Activated CD4-positive, alpha-beta T cell treated with anti-CD3 and anti-CD28 coated beads, Interleukin-2, amount 10 ng/mL, durations not matched to agents 7 days and 5 days (primary cell): ENCODE data around the gene DENND1A. TPM values are rescaled to one million over a fixed set of nuclear protein-coding genes. Genes with fewer than 3 reads are reported as not detected.

Experiments used
- CTCF ChIA-PET: fragments of 350-600 bp; sonication (Branson Sonifier 250); formaldehyde crosslinking; loops from one replicate; lab custom pipeline; 2021; ENCODE audit warnings: antibody characterized with exemption; lab: Charles Lee
- POLR2A ChIA-PET: fragments of 350-600 bp; sonication (Branson Sonifier 250); formaldehyde crosslinking; loops from one replicate; lab custom pipeline; 2021; ENCODE audit warnings: antibody characterized with exemption; lab: Charles Lee
- DNase-seq: peaks from one replicate; pipeline ENCODE4 v3.0.0-alpha.2; 2020
- H3K27ac Mint-ChIP-seq: one replicate; pipeline ENCODE4 v1.8.0; 2021; ENCODE audit warnings: mild to moderate bottlenecking, moderate library complexity, mixed read lengths
- H3K27me3 Mint-ChIP-seq: one replicate; pipeline ENCODE4 v1.8.0; 2021; ENCODE audit warnings: mixed read lengths
- H3K36me3 Mint-ChIP-seq: one replicate; pipeline ENCODE4 v1.8.0; 2021; ENCODE audit warnings: low read depth, mixed read lengths
- H3K4me1 Mint-ChIP-seq: one replicate; pipeline ENCODE4 v1.8.0; 2021; ENCODE audit warnings: mixed read lengths
- H3K4me3 Mint-ChIP-seq: one replicate; pipeline ENCODE4 v1.8.0; 2021; ENCODE audit warnings: mild to moderate bottlenecking, moderate library complexity, mixed read lengths
- H3K9me3 Mint-ChIP-seq: one replicate; pipeline ENCODE4 v1.8.0; 2021; ENCODE audit warnings: mixed read lengths
- total RNA-seq, 2 experiments: library from RNA; stranded (reverse); gene quantifications; one replicate each; pipeline ENCODE4 v1.2.3, GENCODE V29; 2021

DENND1A gene
- total RNA-seq, 2 experiments from 2014 or later = 15.5 to 21.2 TPM

DNA sequence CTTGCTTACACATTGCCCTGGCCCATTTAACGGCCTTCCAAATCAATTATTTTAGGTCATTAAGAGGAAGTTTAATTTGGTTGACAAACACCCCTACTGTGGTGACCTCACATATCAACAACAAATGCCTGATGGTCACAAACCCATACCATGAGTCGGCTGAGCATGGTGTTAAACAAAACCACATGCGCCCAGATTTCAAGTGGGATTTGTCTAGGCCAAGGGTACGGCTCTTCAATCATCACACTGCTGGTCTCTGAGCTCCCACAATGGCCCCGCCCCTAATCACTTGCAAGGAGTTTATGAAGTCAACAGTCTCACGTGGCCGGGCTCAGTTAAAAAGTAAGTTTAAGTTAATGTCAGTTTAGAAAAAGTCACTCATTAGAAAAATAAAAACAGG is 330.1 kb downstream of the DENND1A start:
- no peaks in the 10 kb centered on the region for H3K27me3 Mint-ChIP-seq
- DNase-seq = no peak
- ChIA-PET CTCF (no interaction called here), POLR2A (interaction anchor here (0.6 kb wide), 1 partner anchor 19 kb away, joined by 4 read pairs; no protein-coding TSS in a partner anchor)
- H3K27ac Mint-ChIP-seq = no peak overlapping the region
- H3K4me3 Mint-ChIP-seq = no peak overlapping the region
- no peaks in the 10 kb centered on the region for H3K9me3 Mint-ChIP-seq
- H3K36me3 Mint-ChIP-seq = no peaks in the 10 kb centered on the region
- H3K4me1 Mint-ChIP-seq = no peaks in the 10 kb centered on the region

DNA sequence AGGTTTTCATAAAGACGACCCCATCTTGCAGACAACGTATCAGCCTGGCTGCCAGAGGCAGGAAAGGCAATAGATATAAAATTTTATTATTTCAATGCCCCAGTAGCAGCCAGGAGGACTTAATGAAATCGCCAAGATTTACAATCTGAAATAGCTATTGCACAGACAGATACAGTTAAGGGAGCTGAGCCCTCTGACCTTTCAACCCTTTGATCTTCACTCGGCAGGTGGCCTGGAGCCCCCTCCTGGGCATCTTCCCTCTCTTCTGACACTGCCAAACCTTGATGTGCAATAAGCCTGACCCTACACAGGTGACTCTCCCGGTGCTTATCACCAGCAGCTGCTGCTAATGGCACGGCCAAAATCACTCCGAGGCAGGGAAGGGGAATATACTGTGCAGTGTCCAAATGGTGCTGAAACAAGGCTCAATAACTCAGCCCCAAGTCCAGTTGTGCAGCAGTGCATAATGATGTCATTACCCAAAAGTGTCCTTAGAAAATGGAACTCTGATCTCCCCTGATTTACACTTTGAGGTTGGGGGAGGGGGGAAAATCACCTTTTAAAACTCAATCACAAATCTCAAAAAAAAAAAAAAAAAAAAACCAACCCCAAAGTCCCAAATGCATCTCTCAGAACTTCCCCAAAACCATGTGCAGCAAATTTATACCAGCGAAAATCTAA is 331.9 kb downstream of the DENND1A start:
- no peak for DNase-seq
- Mint-ChIP-seq H3K9me3 (no peaks in the 10 kb centered on the region), H3K4me3 (no peak overlapping the region), H3K4me1 (no peaks in the 10 kb centered on the region), H3K36me3 (peaks cover 1% of the 10 kb centered on the region), H3K27ac (no peak overlapping the region), H3K27me3 (no peaks in the 10 kb centered on the region)
- ChIA-PET CTCF (interaction anchor here (0.8 to 1.2 kb wide), 2 partner anchors 13 to 440 kb away, joined by 3 to 4 read pairs; no protein-coding TSS in a partner anchor), POLR2A (no interaction called here)

DNA sequence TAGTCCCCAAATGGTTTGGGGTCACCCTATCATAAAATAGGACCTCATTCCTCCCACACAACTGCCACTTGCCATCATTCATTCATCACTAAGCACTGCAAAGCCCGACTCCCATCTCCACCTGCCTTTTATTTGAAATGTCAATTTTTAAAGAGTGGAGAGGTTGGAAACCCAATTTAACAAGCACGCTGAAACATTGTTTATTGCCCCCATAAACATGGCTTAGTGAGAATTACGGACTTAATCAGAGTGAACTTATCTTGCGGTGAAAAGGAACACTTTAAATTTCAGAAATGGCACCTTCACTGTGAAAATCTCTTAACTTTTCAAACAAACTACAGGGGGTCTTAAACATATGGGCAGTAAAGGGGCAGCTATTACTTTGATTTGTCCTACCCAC is 332.9 kb downstream of the DENND1A start:
- Mint-ChIP-seq H3K4me3 (no peak overlapping the region), H3K9me3 (no peaks in the 10 kb centered on the region), H3K4me1 (no peaks in the 10 kb centered on the region), H3K27me3 (no peaks in the 10 kb centered on the region), H3K36me3 (peaks cover 1% of the 10 kb centered on the region), H3K27ac (no peak overlapping the region)
- ChIA-PET POLR2A (no interaction called here), CTCF (no interaction called here)
- DNase-seq = no peak

DNA sequence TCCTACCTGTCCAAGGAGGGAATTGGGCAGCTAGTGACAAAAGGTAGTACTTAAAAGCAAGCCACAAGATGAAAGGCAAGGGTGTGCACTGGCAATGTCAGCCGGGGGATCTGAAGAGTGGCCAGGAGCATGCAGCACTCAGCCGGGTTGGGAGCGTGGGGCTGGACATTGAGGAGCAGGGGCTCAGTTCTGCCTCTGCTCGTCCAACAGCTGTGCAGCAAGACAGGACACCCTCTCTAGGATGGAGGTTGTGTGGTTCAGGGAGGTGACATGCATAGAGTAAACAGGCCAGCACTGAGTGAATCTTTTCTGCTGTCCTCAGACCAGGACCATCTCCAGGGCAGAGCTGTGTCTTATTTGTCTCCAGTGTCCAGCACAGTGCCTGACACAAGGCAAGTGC is 338.6 kb downstream of the DENND1A start:
- CTCF ChIA-PET = no interaction called here
- DNase-seq = no peak
- peaks cover 9% of the 10 kb centered on the region for H3K9me3 Mint-ChIP-seq
- POLR2A ChIA-PET = no interaction called here
- H3K4me1 Mint-ChIP-seq = no peaks in the 10 kb centered on the region
- peaks cover 7% of the 10 kb centered on the region for H3K36me3 Mint-ChIP-seq
- H3K27ac Mint-ChIP-seq = no peak overlapping the region
- H3K4me3 Mint-ChIP-seq = no peak overlapping the region
- H3K27me3 Mint-ChIP-seq = no peaks in the 10 kb centered on the region

DNA sequence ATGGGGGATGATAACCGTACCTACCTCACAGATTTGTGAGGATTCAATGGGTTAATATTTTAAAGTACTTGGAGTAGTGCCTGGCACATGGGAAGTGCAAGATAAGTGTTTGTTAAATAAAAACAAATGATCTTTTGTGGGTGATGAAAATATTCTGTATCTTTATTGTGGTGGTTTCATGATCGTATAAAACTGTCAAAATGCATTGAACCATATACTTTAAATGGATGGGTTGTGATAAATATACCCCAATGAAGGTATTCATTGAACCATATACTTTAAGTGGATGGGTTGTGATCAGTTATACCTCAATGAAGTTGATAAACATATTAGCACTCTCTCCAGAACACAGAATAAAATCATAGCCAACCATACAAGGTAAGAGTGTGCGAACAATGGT is 339.4 kb downstream of the DENND1A start:
- H3K27ac Mint-ChIP-seq = no peak overlapping the region
- no peaks in the 10 kb centered on the region for H3K27me3 Mint-ChIP-seq
- peaks cover 9% of the 10 kb centered on the region for H3K9me3 Mint-ChIP-seq
- H3K36me3 Mint-ChIP-seq = peaks cover 7% of the 10 kb centered on the region
- ChIA-PET POLR2A (no interaction called here), CTCF (no interaction called here)
- H3K4me1 Mint-ChIP-seq = no peaks in the 10 kb centered on the region
- no peak overlapping the region for H3K4me3 Mint-ChIP-seq
- no peak for DNase-seq

DNA sequence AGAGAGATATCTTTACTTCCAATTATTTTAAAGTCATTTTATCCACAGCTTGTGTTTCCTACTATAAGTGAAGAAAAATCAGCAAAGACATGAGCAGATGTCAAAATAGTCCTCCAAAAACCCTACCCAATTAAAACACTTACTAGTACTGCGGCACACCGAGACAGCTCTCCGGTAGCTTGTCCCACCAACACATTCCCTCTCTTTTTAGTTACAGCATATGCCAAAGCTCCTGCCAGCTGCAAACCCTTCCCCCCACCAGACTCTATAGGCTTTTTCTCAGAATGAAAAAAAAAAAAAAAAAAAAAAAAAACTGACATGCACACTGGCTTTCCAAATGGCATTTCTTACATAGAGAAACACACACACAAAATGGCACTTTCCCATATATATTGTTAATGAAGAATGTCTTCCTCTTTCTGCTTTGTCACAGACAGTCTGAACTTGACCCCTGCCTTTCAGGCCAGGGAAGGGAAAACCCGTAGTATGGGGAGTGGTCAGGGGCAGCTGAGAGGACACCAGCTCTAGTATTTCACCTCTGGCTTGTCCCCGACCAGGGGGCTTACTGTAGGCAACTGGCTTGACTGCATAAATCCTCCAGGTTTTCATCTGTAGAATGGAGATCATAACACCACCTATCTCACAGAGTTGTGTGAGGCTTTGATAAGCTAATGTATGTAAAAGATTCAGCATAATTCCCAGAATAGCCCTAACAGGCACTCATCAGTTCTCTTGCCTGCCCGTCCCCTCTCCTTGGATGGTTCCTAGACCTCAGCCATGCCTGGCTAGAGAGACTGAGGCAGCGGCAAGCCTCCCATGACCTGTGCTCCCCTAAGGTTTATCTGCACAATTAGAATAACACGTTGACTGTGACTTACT is 340.3 kb downstream of the DENND1A start:
- no peak for DNase-seq
- no peak overlapping the region for H3K4me3 Mint-ChIP-seq
- ChIA-PET CTCF (no interaction called here), POLR2A (no interaction called here)
- H3K36me3 Mint-ChIP-seq = peaks cover 6% of the 10 kb centered on the region
- no peaks in the 10 kb centered on the region for H3K27me3 Mint-ChIP-seq
- peaks cover 9% of the 10 kb centered on the region for H3K9me3 Mint-ChIP-seq
- no peak overlapping the region for H3K27ac Mint-ChIP-seq
- no peaks in the 10 kb centered on the region for H3K4me1 Mint-ChIP-seq

DNA sequence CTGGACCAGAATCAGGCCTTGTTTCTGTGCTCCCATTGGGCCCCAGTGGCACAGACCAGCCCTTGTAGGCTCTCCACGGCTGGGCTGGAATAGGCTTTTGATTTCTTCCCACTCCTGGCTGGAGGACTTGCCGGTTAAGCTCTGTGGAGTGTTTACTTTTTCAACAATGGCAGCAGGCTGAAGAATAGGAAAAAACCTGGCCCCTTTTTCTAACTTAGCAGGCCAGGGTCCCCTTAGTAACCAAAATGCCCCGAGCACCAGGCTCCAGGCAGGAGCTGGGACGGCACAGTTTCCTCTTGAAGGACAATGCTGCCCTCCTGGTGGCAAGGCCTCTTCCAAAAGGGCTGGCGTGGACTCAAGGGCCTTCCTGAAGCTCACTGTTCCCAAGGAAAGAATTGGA is 343.7 kb downstream of the DENND1A start:
- Mint-ChIP-seq H3K9me3 (peaks cover 9% of the 10 kb centered on the region), H3K4me3 (no peak overlapping the region), H3K27me3 (no peaks in the 10 kb centered on the region), H3K4me1 (no peaks in the 10 kb centered on the region), H3K27ac (no peak overlapping the region), H3K36me3 (peaks cover 11% of the 10 kb centered on the region)
- DNase-seq = no peak
- CTCF ChIA-PET = interaction anchor here (0.6 kb wide), 1 partner anchor 599 kb away, joined by 3 read pairs; no protein-coding TSS in a partner anchor
- POLR2A ChIA-PET = no interaction called here

DNA sequence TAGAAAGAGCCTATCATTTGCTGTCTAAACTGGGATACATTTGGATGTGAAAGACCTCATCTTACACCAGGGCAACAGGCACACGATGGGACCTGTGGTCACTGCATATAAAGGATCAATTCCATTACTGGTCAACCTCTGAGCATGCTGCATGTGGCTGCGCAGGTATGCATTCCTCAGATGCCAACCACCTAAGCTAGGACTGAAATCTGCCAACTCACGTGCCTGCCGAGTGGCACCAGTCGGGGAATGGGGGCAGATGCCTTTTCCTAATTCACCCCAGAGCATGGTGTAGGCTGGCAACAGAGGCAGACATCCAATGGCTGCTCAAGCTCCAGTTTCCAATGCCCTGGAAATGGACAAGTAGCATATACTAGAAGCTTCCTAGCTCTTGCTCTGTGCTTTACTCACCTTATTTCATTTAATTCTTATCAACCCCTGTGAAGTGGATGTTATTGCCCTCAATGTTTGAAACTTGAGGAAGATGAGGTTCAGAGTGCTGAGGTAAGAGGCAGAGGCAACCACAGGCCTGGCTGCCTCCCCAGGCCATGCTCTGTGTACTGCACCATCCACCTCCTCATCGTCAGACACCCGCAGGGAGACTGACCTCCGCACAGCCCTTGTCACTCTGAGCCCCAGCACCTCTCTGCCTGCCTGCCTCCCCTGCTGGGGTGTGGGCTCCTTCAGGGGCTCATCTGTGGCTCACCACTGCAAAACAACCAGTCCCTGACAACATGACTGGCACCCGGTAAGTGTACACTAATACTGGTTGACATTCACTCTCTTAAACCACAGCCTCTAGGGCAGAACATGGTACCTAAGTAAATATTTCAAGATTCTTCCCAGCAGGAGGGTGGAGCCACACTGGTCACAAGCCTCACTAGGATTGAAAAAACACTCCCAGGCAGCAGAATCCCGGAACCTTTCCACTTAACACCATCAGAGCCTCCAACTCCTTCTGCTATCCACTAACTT is 345.4 kb downstream of the DENND1A start:
- peaks cover 19% of the 10 kb centered on the region for H3K36me3 Mint-ChIP-seq
- no peak overlapping the region for H3K4me3 Mint-ChIP-seq

DNA sequence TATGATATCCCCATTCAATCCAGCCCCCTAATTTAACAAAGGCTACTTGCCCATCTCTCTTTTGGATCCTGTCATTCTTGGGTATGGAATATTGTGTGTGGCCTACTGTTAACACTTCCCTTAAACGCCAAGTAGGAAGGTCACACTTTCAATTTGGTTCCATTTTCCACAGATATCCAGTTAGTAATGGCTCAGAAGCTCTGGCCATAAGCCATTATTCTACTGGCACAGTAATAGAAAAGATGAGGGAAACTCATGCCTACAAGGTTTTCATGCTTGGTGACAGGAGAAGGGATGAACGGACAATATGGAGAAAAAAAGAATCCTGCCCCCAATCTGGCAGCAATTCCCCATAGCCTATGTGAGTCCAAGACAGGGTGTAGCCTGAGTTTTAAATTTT is 346.3 kb downstream of the DENND1A start:
- H3K36me3 Mint-ChIP-seq = peaks cover 22% of the 10 kb centered on the region
- H3K4me1 Mint-ChIP-seq = no peaks in the 10 kb centered on the region
- no peak overlapping the region for H3K27ac Mint-ChIP-seq
- ChIA-PET POLR2A (no interaction called here), CTCF (no interaction called here)
- peaks cover 16% of the 10 kb centered on the region for H3K9me3 Mint-ChIP-seq
- no peak for DNase-seq
- no peak overlapping the region for H3K4me3 Mint-ChIP-seq
- H3K27me3 Mint-ChIP-seq = no peaks in the 10 kb centered on the region

More for the DNA sequence above, 345.4 kb downstream of the DENND1A start:
- DNase-seq = no peak
- H3K27ac Mint-ChIP-seq = no peak overlapping the region
- H3K27me3 Mint-ChIP-seq = no peaks in the 10 kb centered on the region
- peaks cover 9% of the 10 kb centered on the region for H3K9me3 Mint-ChIP-seq
- ChIA-PET POLR2A (no interaction called here), CTCF (interaction anchor here (0.6 kb wide), 1 partner anchor 14 kb away, joined by 4 read pairs; no protein-coding TSS in a partner anchor)
- H3K4me1 Mint-ChIP-seq = no peaks in the 10 kb centered on the region

DNA sequence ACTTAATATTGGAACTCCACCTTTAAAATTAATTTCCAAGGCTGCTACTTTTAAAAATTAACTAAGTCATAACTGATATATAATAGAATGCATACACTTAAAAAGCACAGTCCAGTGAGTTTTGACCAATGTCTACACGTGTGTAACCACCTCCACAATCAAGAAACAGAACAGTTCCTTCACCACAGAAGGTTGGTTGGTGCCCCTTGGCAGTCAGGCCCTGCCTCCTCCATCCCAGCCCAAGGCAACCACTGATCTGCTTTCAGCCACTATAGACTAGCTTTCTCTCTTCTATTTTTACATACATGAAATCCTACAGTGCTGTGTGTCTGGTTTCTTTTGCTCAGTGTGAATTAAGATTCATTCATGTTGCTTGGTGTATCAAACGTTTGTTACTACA is 358.7 kb downstream of the DENND1A start:
- Mint-ChIP-seq H3K36me3 (peaks cover 7% of the 10 kb centered on the region), H3K4me3 (no peak overlapping the region), H3K27ac (no peak overlapping the region), H3K27me3 (no peaks in the 10 kb centered on the region), H3K9me3 (peaks cover 6% of the 10 kb centered on the region), H3K4me1 (peaks cover 3% of the 10 kb centered on the region)
- ChIA-PET CTCF (no interaction called here), POLR2A (no interaction called here)
- DNase-seq = no peak

DNA sequence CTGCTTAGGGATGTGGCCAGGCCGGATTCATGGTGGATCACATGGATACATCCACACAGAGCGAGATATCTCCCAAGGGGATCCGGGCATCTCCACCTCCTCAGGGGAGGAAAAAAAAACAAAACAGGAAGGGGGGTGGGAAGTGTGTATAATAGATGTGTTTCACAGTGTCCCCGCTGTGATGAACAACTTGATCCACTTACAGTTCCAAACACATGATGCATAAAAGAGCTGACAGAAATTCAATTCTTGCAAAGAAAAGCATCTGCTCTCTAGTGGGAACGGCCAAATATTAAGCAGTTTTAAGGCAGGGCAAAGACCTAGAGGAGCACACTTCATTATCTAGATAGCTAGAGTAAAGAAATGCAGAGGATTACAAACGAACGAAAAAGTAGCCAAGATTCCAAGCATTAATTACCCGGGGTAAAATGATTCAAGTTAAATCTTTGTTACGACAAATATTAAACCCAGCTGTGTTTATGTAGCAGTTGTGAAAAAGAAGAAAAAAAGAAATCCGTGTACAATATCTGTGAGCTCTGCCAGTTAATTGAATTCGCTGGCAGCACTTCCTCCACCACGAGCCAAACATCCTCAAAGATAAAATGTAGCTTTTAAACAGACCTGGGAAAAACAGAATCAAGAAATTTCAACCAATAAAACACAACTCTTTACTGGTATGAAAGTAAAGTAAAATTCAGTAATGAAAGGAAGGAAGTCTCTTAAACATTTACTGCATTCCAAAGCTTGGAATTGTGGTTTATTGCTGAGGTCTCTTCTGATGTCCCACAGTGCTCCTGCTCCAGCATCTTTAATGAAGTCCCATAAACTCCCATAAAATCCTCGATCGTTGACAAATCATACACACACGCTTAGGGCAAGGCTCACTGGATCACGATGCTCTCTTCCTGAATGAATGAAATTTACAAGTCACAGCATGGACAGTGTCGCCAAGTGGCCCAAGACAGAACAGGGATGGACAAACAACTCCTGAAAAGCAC is 360.9 kb downstream of the DENND1A start:
- CTCF ChIA-PET = interaction anchor here (0.6 kb wide), 2 partner anchors 11 to 388 kb away, joined by 3 to 4 read pairs; no protein-coding TSS in a partner anchor
- H3K4me3 Mint-ChIP-seq = no peak overlapping the region
- H3K4me1 Mint-ChIP-seq = no peaks in the 10 kb centered on the region
- no peak for DNase-seq
- H3K9me3 Mint-ChIP-seq = peaks cover 2% of the 10 kb centered on the region
- no peaks in the 10 kb centered on the region for H3K27me3 Mint-ChIP-seq
- POLR2A ChIA-PET = no interaction called here
- no peak overlapping the region for H3K27ac Mint-ChIP-seq
- peaks cover 5% of the 10 kb centered on the region for H3K36me3 Mint-ChIP-seq
